Measurements from ENCODE around the gene KCTD13. TPM values are rescaled to one million over a fixed set of nuclear protein-coding genes. Genes with fewer than 3 reads are reported as not detected.

The KCTD13 gene
- total RNA-seq, 4 donors from 2014 or later = 3.7 to 8.6 (median 6.3) TPM

DNA sequence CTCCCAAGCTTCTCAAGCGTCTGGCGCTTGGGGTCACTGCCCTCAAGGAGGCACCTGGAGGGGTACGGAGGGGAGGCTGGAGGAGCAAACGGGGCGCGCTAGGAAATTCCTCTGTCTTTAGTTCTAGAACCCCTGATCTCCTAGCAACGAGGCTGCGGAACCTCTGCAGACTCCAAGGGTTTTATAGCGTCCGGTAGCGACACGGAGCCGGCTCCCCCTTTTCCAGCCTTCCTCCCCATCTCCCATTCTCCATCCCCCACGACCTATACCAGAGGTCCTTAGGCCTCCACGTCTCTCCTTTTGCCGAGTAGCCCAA is 62.4 kb downstream of the KCTD13 start:
- in situ Hi-C loops (cut with MboI; ENCODE audit: low sequenced_read_pairs in 4 of 4) = no loop called here
- Histone ChIP-seq H3K9me3 (no peaks in the 10 kb centered on the region), H3K36me3 (peaks cover 0 to 28% of the 10 kb centered on the region in 2 donors), H3K4me3 (peak overlapping the region; percentile 40 to 81 (median 79)), H3K27ac (peak overlapping the region; percentile 87 to 96 (median 93)), H3K4me1 (peaks cover 18 to 20% of the 10 kb centered on the region in 2 donors), H3K27me3 (no peaks in the 10 kb centered on the region)
- ATAC-seq = no peak
- no peak for DNase-seq
- TF ChIP-seq, protein P1, sequence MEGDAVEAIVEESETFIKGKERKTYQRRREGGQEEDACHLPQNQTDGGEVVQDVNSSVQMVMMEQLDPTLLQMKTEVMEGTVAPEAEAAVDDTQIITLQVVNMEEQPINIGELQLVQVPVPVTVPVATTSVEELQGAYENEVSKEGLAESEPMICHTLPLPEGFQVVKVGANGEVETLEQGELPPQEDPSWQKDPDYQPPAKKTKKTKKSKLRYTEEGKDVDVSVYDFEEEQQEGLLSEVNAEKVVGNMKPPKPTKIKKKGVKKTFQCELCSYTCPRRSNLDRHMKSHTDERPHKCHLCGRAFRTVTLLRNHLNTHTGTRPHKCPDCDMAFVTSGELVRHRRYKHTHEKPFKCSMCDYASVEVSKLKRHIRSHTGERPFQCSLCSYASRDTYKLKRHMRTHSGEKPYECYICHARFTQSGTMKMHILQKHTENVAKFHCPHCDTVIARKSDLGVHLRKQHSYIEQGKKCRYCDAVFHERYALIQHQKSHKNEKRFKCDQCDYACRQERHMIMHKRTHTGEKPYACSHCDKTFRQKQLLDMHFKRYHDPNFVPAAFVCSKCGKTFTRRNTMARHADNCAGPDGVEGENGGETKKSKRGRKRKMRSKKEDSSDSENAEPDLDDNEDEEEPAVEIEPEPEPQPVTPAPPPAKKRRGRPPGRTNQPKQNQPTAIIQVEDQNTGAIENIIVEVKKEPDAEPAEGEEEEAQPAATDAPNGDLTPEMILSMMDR (IDR thresholded peaks at IDR 0.05 in 4 of 5, conservative IDR thresholded peaks at IDR 0.05 in 1 of 5) = no peak
- TF ChIP-seq POLR2A (IDR thresholded peaks at IDR 0.05) = no peak
- intact Hi-C loops (cut with DNase I; ENCODE audit: low total_unique reads) = loop anchor here (1.0 to 10.0 kb wide), 6 partner anchors 37 to 161 kb away; partner anchors contain the start of genes ASPHD1, C16orf92, HIRIP3 and KCTD13

DNA sequence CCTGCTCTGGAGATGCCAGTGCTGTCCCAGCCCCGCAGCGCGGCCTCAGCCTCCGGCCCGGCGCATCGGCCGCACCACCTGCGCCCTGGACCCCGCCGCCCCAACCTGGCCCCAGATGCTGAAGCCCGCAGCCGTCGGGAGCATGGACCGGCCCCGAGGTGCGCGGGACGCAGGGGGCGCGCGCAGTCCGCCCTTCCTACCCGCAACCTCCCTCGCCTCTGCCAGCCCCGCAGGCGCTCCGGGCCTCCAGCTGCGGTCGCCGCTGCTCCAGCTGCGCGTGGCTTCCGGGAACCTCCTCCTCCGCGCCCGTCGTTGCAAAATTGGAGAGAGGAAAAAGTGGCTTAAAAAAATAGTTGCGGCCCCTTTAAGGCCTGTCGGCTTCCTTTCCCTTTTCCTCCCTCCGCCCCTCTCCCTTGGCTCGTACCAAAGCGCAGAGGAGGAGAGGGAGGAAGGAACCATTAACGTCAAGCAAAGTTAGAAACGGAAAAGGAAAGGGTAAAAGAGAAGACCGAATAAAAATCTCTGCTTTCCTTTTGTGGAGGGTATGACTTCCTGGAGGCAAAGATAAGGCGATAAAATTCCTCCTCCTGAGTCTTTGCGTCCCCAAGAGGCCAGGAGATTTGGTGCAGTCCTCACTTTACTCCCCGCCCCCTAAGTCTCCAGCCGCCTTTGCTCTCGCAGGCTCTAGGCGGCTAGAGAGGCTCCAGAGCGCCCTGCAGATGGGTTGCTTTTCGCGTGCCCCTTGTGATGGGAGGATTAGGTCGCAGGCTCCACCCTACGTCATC is 63.0 kb downstream of the KCTD13 start, which contains the start of gene CDIPT:
TSS of gene CDIPT (minus strand) at position 343 of the 785 bp plus-strand sequence. CDS start 369 bp downstream, outside the sequence.
- Histone ChIP-seq H3K27me3 (no peaks in the 10 kb centered on the region), H3K36me3 (peaks cover 0 to 33% of the 10 kb centered on the region in 2 donors), H3K4me3 (peak within 1 kb of the TSS; percentile 78 to 98 (median 80)), H3K4me1 (peaks cover 18 to 20% of the 10 kb centered on the region in 2 donors), H3K27ac (peak within 1 kb of the TSS; percentile 87 to 96 (median 93)), H3K9me3 (no peaks in the 10 kb centered on the region)
- in situ Hi-C loops (cut with MboI; ENCODE audit: low sequenced_read_pairs in 4 of 4) (no loop called here), intact Hi-C loops (cut with DNase I; ENCODE audit: low total_unique reads) (loop anchor here (1.0 to 10.0 kb wide), 6 partner anchors 37 to 162 kb away; partner anchors contain the start of genes ASPHD1, C16orf92, HIRIP3 and KCTD13)
- peak; percentile 92 to 94 for DNase-seq
- TF ChIP-seq POLR2A (IDR thresholded peaks at IDR 0.05) = peak; percentile 36 to 41
- TF ChIP-seq, protein P1 (IDR thresholded peaks at IDR 0.05 in 4 of 5, conservative IDR thresholded peaks at IDR 0.05 in 1 of 5) = peak; percentile 32 to 64 (median 57)
- peak; percentile 99 for ATAC-seq

DNA sequence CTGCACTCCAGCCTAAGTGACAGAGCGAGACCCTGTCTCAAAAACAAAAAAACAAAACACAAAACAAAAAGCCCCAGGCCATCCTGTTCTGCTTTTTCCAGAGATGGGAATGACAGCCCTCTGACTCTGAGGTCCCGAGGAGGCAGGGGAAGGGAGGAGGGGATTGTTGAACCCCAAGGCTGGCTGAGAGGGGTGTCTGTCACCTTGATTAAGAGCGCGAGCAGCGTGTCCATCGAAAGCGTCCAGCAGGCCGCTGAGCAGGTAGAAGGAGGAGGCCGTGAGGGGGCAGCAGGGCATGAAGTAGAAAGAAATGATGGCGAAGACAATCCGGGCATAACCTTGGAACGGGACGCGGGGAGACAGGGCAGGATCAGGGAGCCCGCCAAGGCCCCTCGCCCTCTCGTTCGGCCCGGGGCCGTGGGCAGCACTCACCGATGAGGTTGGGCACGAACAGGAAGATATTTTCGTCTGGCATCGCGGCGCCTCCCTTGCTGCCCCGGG is 63.6 kb downstream of the KCTD13 start:
- H3K27me3 ChIP-seq = no peaks in the 10 kb centered on the region
- ATAC-seq (no peak), DNase-seq (no peak)
- in situ Hi-C loops (cut with MboI; ENCODE audit: low sequenced_read_pairs in 4 of 4) = no loop called here
- peaks cover 18 to 20% of the 10 kb centered on the region in 2 donors for H3K4me1 ChIP-seq
- H3K27ac ChIP-seq = peak overlapping the region; percentile 87 to 96 (median 93)
- H3K4me3 ChIP-seq = peak overlapping the region; percentile 78 to 98 (median 80)
- peaks cover 0 to 33% of the 10 kb centered on the region in 2 donors for H3K36me3 ChIP-seq
- H3K9me3 ChIP-seq = no peaks in the 10 kb centered on the region
- no peak for TF ChIP-seq POLR2A (IDR thresholded peaks at IDR 0.05)
- TF ChIP-seq, protein P1 (IDR thresholded peaks at IDR 0.05 in 4 of 5, conservative IDR thresholded peaks at IDR 0.05 in 1 of 5) = peak in 2 of 5 experiments; percentile 6 to 8
- intact Hi-C loops (cut with DNase I; ENCODE audit: low total_unique reads) = loop anchor here (2.0 to 10.0 kb wide), 2 partner anchors 72 to 162 kb away; partner anchors contain the start of genes C16orf92 and KIF22

DNA sequence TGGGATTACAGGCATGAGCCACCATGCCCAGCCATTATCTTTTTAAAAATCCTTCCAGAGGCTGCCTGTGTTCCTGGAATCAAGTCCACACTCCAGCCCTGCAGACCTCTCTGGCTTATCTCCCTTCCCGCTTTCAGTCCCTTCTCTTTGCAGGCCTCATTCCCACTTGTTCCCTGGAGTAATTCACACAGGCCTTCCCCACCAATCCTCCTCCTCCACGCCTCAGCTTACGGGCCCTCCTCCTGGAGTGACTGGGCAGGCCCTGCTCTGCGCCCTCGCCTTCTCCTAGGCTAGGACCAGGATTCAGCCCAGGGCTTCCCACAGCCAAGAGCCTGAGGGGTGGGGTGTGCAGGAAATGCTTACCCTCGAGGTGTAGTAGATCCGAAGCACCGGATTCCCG is 65.8 kb downstream of the KCTD13 start:
- TF ChIP-seq POLR2A (IDR thresholded peaks at IDR 0.05) = no peak
- H3K4me3 ChIP-seq = no peak overlapping the region
- DNase-seq = no peak
- no peaks in the 10 kb centered on the region for H3K9me3 ChIP-seq
- H3K36me3 ChIP-seq = peaks cover 0 to 33% of the 10 kb centered on the region in 2 donors
- peaks cover 18 to 20% of the 10 kb centered on the region in 2 donors for H3K4me1 ChIP-seq
- ATAC-seq = no peak
- no peaks in the 10 kb centered on the region for H3K27me3 ChIP-seq
- in situ Hi-C loops (cut with MboI; ENCODE audit: low sequenced_read_pairs in 4 of 4) (no loop called here), intact Hi-C loops (cut with DNase I; ENCODE audit: low total_unique reads) (loop anchor here (10.0 kb wide), 1 partner anchor 165 kb away; the partner anchor contains the start of gene C16orf92)
- H3K27ac ChIP-seq = no peak overlapping the region

DNA sequence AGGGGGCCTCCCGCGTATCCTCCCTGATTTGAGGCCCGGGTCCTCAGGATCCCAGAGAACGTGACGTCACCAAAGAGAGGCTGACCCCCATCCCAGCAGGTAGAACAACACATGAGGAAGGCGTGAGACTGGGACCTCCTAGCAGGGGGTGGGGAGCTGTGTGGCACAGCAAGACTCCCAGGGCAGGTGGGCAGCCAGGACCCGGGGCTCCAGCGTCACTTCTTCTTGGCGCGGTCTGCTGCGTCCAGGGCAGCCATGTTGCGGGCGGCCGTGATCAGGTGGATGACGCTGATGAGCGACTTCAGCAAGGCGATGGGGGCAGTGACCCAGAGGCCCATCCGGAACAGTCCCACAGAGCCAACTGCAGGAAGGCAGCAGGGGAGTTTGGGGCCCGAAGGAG is 67.1 kb downstream of the KCTD13 start:
- no peak for ATAC-seq
- peaks cover 0 to 33% of the 10 kb centered on the region in 2 donors for H3K36me3 ChIP-seq
- in situ Hi-C loops (cut with MboI; ENCODE audit: low sequenced_read_pairs in 4 of 4) = no loop called here
- no peak for DNase-seq
- no peaks in the 10 kb centered on the region for H3K9me3 ChIP-seq
- intact Hi-C loops (cut with DNase I; ENCODE audit: low total_unique reads) = no loop called here
- peaks cover 18 to 20% of the 10 kb centered on the region in 2 donors for H3K4me1 ChIP-seq
- H3K27ac ChIP-seq = no peak overlapping the region
- no peaks in the 10 kb centered on the region for H3K27me3 ChIP-seq
- H3K4me3 ChIP-seq = no peak overlapping the region
- TF ChIP-seq POLR2A (IDR thresholded peaks at IDR 0.05) = no peak
- TF ChIP-seq, protein P1 (IDR thresholded peaks at IDR 0.05 in 4 of 5, conservative IDR thresholded peaks at IDR 0.05 in 1 of 5) = no peak

All from gastrocnemius medialis (tissue), 4 donors.